ENCODE measurements around the gene TRAF4. TPM values are rescaled to one million over a fixed set of nuclear protein-coding genes. Genes with fewer than 3 reads are reported as not detected.

TRAF4 gene
- total and polyA plus RNA-seq, 2 experiments from 2014 or later, result 66.2 to 99.5 TPM

DNA sequence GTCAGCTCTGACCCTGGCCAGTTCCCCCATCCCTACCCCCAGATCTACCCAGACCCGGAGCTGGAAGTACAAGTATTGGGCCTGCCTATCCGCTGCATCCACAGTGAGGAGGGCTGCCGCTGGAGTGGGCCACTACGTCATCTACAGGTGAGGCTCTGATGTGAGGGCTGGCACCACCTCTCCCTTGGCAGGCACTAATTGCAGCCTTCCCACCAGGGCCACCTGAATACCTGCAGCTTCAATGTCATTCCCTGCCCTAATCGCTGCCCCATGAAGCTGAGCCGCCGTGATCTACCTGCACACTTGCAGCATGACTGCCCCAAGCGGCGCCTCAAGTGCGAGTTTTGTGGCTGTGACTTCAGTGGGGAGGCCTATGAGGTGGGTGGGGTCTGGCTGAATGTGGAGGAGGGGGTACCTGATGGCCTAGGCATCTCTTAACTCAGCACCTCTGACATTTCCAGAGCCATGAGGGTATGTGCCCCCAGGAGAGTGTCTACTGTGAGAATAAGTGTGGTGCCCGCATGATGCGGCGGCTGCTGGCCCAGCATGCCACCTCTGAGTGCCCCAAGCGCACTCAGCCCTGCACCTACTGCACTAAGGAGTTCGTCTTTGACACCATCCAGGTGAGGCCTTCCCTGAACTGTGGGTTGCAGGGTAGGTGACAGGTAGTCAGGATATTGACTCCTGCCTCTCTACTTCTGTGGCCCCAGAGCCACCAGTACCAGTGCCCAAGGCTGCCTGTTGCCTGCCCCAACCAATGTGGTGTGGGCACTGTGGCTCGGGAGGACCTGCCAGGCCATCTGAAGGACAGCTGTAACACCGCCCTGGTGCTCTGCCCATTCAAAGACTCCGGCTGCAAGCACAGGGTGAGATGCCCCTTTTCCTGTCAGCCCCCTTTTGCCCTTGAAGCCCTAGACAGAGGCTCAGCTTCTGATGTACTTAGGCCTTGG is 4.3 kb downstream of the TRAF4 start:
- Histone ChIP-seq H3K4me3 (no peak overlapping the region), H3K4me1 (ENCODE audit: insufficient read depth) (peaks cover 23% of the 10 kb centered on the region), H3K27me3 (no peaks in the 10 kb centered on the region), H3K36me3 (replicated peaks; ENCODE audit: insufficient read depth, low read depth) (no peaks in the 10 kb centered on the region), H3K27ac (peak overlapping the region; percentile 100), H4K20me1 (ENCODE audit: insufficient read depth, poor library complexity, severe bottlenecking) (peaks cover 49% of the 10 kb centered on the region), H2AFZ (no peak overlapping the region), H3K9me2 (replicated peaks; ENCODE audit: insufficient read depth) (no peaks in the 10 kb centered on the region), H3K9me3 (ENCODE audit: low read depth) (no peaks in the 10 kb centered on the region), H3K4me2 (no peak overlapping the region), H3K79me2 (peaks cover 64% of the 10 kb centered on the region)
- no peak for DNase-seq (ENCODE audit: low spot score)
- 92% methylated on average over 18 of the region's 18 CpGs for WGBS (ENCODE audit: low lambda C conversion rate, missing lambda C conversion rate)
- TF ChIP-seq EZH2 (IDR thresholded peaks at IDR 0.05; ENCODE audit: borderline replicate concordance) (no peak), EZH2phosphoT487 (IDR thresholded peaks at IDR 0.05; ENCODE audit: low read depth, severe bottlenecking, unreplicated experiment) (no peak)

- no peak for DNase-seq (ENCODE audit: low spot score)
- Histone ChIP-seq H3K4me3 (no peak overlapping the region), H2AFZ (no peak overlapping the region), H3K79me2 (peaks cover 64% of the 10 kb centered on the region), H3K36me3 (replicated peaks; ENCODE audit: insufficient read depth, low read depth) (no peaks in the 10 kb centered on the region), H3K4me2 (no peak overlapping the region), H4K20me1 (ENCODE audit: insufficient read depth, poor library complexity, severe bottlenecking) (peaks cover 49% of the 10 kb centered on the region), H3K27me3 (no peaks in the 10 kb centered on the region), H3K9me3 (ENCODE audit: low read depth) (no peaks in the 10 kb centered on the region), H3K27ac (peak overlapping the region; percentile 44), H3K9me2 (replicated peaks; ENCODE audit: insufficient read depth) (no peaks in the 10 kb centered on the region), H3K4me1 (ENCODE audit: insufficient read depth) (peaks cover 23% of the 10 kb centered on the region)
- 87% methylated on average over 18 of the region's 18 CpGs for WGBS (ENCODE audit: low lambda C conversion rate, missing lambda C conversion rate)
- TF ChIP-seq, protein P1, sequence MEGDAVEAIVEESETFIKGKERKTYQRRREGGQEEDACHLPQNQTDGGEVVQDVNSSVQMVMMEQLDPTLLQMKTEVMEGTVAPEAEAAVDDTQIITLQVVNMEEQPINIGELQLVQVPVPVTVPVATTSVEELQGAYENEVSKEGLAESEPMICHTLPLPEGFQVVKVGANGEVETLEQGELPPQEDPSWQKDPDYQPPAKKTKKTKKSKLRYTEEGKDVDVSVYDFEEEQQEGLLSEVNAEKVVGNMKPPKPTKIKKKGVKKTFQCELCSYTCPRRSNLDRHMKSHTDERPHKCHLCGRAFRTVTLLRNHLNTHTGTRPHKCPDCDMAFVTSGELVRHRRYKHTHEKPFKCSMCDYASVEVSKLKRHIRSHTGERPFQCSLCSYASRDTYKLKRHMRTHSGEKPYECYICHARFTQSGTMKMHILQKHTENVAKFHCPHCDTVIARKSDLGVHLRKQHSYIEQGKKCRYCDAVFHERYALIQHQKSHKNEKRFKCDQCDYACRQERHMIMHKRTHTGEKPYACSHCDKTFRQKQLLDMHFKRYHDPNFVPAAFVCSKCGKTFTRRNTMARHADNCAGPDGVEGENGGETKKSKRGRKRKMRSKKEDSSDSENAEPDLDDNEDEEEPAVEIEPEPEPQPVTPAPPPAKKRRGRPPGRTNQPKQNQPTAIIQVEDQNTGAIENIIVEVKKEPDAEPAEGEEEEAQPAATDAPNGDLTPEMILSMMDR (IDR thresholded peaks at IDR 0.05; ENCODE audit: poor library complexity), result no peak
- no peak for TF ChIP-seq EZH2phosphoT487 (IDR thresholded peaks at IDR 0.05; ENCODE audit: low read depth, severe bottlenecking, unreplicated experiment)
- no peak for TF ChIP-seq EZH2 (IDR thresholded peaks at IDR 0.05; ENCODE audit: borderline replicate concordance)
These were observed 5.2 kb downstream of the TRAF4 start for GRCh38 chr17:28748852-28749515.

- WGBS (ENCODE audit: low lambda C conversion rate, missing lambda C conversion rate), result 63% methylated on average over 11 of the region's 11 CpGs
- no peaks in the 10 kb centered on the region for H3K36me3 ChIP-seq (replicated peaks; ENCODE audit: insufficient read depth, low read depth)
- peak overlapping the region; percentile 44 for H3K27ac ChIP-seq
- H3K9me2 ChIP-seq (replicated peaks; ENCODE audit: insufficient read depth), result no peaks in the 10 kb centered on the region
- H3K27me3 ChIP-seq, result no peaks in the 10 kb centered on the region
- H4K20me1 ChIP-seq (ENCODE audit: insufficient read depth, poor library complexity, severe bottlenecking), result peaks cover 49% of the 10 kb centered on the region
- H3K79me2 ChIP-seq, result peaks cover 57% of the 10 kb centered on the region
- peak overlapping the region; percentile 3 for H3K4me2 ChIP-seq
- no peak for TF ChIP-seq EZH2phosphoT487 (IDR thresholded peaks at IDR 0.05; ENCODE audit: low read depth, severe bottlenecking, unreplicated experiment)
- TF ChIP-seq, protein P1 (IDR thresholded peaks at IDR 0.05; ENCODE audit: poor library complexity), result no peak
- no peak for TF ChIP-seq EZH2 (IDR thresholded peaks at IDR 0.05; ENCODE audit: borderline replicate concordance)
- H3K4me1 ChIP-seq (ENCODE audit: insufficient read depth), result peaks cover 23% of the 10 kb centered on the region
- DNase-seq (ENCODE audit: low spot score), result no peak
- no peaks in the 10 kb centered on the region for H3K9me3 ChIP-seq (ENCODE audit: low read depth)
- H3K4me3 ChIP-seq, result no peak overlapping the region
- H2AFZ ChIP-seq, result no peak overlapping the region
These were observed 5.8 kb downstream of the TRAF4 start for GRCh38 chr17:28749516-28750177.
